ENCODE measurements around the gene RTF1.

RTF1 gene

DNA sequence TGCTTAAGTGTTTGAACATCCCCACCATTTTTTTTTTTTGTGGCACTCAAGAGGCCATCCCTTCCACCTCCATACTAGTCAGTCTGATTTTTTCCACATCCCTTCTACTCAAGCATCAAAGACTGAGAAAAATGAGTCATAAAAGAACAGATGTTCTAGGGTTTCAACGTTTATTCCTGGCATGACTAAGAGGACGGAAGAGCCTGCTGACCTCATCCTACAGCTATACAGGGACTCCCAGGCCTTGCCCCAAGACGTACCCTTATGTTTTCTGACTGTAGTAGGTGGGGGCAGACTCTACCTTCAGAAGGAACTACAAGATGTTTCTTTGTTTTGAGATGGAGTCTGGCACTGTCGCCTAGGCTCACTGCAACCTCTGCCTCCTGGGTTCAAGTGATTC, 73.5 kb downstream of the RTF1 start:
- DNase-seq: no peak

DNA sequence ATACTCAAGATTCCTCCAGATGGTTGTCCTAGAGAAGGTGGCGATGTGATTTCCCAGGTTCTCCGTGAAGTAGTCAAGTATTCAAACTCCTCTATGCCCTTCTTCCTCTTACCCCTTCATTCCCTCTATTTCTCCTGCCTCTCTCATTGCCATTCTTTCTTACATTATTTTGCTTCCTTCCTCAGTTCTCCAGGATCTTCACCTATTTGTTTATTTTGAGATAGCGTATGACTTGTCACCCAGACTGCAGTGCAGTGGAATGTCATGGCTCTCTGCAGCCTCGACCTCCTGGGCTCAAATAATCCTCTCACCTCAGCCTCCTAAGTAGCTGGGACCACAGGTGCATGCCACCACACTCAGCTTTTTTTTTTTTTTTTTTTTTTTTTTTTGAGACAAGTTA, 75.0 kb downstream of the RTF1 start:
- DNase-seq: no peak

DNA sequence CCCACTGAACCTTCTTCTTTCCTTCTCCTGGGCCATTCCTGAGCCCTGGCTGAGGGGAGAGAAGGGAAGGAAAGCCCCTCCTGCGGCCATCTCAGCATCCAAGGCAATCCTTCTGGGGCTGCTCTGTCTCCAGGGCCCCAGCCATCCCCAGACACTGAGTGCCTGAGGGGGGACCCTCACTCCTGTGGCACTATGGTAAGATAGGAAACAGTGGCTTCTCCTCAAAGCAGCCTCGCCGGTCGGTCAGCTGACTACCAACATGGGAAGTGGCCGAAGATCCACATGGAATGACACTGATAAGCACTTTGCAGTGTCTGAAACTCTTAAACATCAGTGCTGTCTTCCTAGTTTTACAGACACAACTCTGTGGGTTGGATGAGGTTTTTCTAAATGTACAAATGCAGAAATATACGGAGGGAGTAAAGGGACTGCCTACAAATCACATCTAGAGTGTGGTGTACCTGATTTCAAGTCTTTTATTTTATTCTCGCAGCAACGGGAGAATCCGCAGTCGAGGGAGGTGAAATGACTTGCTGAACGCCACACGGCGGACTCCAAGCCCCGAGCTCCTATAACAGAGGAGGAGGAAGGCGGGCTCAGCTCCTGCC, 75.8 kb downstream of the RTF1 start:
- no peak for DNase-seq

DNA sequence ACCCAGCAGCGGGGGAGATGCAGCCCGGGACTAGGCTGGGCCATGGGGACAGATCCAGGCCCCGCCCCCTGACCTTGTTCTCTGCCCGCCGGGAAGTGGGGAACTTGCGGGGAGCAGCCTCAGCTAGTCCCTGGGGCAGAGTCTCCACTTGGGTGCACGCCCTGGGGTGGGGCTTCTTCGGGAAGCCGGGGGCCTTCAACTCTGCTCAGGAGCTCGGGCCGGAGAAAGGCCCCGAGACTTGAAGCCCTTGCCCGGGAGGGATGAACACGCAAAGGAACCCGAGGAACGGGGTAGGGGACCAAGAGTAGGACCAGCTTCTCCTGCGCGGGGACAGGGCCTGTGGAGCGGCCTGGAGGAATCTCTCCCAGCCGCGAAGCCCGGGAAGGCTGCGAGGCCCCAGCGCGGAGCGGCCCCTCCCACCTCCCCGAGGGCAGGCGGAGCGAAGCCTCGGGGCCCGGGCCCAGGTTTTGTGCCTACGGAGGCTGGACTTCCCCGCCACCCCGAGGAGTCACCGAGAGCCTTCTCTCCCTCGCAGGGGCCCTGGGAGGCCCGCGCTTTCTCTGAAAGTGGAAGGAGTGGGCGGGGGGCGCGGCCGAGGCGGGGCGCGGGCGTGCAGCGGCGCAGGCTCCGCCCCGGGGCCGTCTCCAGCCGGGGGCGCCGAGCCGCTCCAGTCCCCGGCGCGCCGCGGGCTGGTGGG, 76.5 kb downstream of the RTF1 start, which contains the start of gene ITPKA:
ITPKA (plus strand) TSS at position 670 of the 697 bp plus-strand sequence. CDS start 54 bp downstream, outside the sequence.
- peak; percentile 21 for DNase-seq

DNA sequence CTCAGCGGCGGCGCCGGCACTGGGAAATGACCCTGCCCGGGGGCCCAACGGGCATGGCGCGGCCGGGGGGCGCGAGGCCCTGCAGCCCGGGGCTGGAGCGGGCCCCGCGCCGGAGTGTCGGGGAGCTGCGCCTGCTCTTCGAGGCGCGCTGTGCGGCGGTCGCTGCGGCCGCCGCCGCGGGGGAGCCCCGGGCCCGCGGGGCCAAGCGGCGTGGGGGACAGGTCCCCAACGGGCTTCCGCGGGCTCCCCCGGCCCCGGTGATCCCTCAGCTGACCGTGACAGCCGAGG, 77.0 kb downstream of the RTF1 start:
- DNase-seq: no peak

DNA sequence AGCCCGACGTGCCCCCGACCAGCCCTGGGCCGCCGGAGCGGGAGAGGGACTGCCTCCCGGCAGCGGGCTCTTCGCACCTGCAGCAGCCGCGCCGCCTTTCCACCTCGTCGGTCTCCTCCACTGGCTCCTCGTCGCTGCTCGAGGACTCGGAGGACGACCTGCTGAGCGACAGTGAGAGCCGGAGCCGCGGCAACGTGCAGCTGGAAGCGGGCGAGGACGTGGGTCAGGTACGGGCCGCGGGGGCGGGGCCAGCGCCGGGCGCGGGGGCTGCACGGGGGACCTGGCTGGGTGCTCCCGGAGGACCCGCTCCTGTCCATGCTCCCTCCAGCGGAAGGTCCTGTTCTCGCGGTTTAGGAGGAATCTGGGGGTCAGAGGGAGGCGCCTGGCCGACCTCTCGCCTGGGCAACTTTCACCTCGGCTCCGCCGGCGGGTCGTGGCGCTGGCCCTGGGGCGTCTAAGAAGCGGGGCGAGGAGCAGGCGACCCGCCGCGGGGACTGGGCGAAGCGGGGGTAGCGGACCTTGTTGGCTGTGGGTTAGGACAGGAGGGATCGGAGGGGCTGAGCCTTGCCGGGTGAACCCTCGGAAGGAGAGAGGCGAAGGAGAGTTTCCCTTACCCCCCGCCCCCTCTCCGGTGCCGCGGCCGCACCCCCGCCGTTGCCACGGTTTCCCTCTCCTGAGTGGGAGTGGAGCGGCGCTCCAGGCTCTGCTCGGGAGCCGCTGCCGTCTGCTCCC, 77.5 kb downstream of the RTF1 start:
- peak; percentile 19 for DNase-seq

DNA sequence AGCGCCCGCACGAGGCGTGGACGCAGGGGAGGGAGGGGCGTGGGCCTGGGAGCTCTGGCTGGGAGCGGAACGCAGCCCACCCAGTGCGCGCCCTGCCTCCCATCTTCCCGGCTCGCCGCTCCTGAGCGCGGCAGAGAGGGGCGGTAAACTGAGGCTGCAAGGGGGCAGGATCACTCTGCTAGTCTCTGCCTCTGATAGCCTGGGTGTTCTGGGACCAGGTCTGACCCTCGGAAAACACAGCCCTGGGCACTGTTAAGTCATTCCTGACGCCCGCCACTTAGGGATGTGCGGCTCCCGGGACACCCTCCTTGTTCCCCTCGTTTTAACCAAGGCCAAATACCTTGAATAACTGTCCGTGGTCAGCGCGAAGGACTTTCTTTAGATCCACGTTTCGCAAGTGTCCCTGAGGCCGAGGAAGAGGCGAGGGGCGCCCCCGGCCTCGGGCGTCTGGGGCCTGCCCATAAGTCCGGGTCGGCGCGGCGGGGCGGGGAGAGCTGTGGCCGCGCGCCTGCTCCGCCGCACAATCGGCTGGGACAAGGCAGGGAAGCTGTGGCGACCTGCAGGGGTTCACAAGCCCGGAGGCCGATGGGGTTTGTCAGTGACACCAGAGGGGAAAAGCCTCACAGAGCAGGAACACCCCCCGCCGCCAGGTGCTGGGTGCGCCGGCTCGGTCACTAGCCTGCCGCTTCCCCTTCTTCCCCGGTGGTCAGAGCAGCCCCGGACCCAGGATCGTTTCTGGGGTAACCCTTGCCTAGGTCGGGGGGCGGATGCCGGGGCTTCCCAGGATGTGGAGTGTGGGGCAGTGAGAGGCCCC, 78.2 kb downstream of the RTF1 start:
- DNase-seq: no peak

DNA sequence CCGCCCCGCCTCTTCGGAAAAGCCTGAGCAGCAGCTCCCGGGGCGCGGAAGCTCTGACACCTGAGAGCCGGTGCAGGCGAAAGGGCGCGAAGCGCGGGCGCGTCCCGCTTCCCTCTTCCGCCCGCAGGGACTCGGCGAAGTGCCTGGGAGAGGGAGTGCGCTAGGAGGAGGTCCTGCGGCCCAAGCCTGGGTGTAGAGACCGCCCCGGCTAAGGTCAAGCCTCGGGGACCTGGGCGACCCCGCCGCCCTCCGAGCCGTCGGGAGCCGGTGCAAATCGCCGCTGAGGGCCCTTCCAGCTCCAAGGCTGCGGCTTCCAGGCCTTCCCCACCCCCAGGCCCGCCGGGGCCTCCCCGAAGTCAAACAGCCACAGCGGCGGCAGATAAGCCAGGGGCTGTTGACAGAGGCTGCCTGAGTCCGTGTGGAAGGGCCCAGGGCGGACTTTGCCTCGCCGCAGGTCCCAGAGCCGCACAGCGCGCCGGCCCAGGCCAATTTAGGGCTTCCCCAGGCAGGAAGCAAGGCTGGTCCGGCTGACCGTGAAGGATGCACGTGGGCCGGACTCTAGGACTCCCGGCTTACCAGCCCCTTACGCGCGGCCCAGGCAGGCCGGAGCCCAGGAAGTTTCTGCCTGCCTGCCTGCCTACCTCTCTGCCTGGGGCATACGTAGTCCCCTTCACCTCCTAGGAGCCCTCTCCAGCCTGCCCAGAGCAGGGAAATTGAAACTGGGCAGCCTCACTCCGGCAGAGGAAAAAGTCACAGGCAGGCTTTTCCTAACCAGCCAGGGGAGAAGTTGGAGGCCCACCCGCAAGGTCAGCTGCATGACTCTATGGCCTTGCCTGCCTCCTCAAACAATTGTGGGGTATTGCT, 79.1 kb downstream of the RTF1 start:
- no peak for DNase-seq

DNA sequence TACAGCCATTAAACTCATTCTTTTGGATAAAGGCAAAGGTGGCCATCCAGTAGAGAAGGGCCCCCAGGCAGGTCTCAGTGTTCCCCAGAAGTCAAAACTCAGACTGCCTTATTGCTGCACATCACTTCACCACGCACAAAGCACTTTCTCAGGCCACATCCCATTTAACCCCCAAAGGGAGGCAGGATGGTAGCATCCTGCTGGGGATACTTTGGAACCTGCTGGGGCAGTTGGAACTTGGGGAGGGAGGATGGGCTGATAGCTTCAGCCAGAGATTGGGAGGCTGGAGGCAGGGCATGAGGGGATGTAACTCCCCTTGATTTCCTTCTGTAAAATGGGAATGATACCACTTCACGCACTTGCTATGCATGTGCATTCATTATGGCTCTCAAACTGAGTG, 81.8 kb downstream of the RTF1 start:
- no peak for DNase-seq

DNA sequence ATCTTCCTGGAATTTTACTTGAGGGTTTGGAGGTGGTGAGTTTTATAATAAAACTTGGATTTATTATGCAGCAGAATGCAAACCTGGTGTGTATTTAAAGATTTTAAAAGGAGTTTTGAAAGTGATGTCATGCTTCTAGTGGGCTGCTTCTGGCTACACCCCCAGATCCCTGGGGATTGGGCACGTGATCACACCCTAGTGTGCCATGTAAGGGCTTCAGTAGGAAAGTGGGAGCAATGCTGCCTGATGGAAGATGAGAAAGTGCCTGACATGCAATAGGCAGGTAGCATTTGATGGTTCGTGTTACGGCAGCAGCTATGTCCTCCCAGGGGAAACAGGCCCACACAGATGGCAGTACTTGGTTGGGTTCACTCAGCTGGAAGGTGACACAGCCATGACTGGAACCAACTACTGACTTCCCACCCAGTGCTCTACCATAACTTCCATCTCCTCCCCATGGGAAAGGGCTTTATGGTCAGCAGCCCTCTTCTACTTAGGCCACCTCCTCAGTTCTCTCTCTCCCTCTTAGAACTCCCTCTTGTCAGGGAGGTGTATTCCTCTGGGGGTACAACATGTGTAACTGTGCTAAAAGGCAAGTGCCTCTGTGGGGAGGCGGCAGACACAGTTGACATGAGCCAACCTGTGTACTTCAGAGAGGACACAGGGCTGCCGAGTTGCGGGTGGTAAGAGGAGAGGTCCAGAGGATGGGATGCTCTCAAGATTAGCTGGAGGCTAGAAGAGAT, 82.4 kb downstream of the RTF1 start:
- DNase-seq: no peak

DNA sequence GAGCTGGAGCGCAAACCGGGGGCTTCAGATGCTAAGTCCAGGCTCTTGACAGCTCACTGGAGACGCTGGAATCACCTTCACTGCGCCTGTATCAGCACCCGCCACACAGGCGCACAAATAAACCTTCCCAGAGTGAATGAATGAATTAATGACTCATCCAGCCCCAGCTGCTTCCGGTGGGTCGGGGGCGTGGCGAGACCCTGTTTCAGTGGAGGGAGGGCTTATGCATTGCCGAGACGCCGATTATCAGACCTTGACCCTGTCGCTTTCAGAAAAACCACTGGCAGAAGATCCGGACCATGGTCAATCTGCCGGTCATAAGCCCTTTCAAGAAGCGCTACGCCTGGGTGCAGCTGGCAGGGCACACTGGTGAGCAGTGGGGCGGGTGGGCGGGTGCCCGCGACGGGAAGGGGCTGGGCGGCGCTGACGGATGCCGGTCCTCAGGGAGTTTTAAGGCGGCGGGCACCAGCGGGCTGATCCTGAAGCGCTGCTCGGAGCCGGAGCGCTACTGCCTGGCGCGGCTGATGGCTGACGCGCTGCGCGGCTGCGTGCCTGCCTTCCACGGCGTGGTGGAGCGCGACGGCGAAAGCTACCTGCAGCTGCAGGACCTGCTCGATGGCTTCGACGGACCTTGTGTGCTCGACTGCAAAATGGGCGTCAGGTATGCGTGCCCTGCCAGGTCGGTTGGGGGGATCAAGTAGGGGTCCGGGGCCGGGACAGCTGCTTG, 84.5 kb downstream of the RTF1 start:
- DNase-seq: no peak

DNA sequence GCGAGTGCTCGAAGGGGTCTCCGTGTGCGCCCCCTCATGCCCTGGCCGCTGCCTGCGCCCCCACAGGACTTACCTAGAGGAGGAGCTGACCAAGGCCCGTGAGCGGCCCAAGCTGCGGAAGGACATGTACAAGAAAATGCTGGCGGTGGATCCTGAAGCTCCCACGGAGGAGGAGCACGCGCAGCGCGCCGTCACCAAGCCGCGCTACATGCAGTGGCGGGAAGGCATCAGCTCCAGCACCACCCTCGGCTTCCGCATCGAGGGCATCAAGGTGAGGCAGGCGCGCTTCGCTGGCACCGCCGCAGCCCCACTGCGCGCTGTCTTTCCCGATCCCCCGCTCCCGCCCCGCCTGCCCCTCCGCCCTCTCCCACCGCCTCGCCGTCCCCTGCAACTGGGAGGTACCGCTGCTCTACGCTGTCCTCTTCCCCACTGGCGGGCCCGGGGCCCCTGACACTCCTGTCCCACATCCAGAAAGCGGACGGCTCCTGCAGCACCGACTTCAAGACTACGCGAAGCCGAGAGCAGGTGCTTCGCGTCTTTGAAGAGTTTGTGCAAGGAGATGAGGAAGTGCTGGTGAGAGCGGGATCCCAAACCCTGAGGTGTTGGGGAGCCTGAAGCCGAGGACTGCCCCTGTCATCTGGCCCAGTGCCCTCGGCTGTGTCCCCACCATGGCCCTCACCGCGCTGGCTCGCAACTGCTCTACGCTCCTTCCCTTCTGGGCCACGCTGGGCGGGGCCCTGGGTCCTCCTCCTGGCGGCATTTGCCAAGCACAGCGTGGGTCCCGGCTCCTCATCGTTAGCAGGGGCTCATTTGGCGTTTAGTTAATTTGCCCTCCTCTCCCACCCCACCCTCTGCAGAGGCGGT, 85.3 kb downstream of the RTF1 start:
- no peak for DNase-seq

DNA sequence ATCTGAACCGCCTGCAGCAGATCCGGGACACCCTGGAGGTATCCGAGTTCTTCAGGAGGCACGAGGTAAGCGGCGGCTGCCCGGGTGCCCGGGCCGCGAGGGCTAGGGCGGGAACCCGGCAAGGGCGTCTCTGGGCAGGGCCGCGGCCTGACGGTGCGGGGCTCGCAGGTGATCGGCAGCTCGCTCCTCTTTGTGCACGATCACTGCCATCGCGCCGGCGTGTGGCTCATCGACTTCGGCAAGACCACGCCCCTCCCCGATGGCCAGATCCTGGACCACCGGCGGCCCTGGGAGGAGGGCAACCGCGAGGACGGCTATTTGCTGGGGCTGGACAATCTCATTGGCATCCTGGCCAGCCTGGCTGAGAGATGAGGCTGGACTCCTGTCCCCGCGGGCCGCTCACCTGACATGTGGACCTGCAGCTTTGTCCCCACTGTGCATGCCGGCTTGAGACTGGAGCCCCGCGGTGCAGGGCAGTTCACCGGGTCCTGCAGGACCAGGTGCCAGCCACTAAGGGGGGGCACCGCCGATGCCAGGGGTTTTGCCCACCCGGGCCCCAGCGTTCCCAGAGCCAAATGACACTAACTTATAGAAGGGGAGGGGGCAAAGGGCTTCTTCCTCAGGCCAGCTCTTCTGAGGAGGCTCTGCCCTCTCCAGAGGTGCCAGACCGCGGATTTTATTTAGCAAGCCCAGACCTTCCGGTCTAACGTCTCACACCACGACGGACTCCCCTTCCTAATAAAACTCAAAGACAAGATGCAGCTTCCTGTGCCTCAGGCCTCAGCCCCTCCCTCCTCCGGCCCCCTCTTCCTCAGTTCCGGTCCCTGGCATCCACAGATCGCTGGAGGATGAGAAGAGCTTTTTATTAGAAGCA, 86.1 kb downstream of the RTF1 start:
- no peak for DNase-seq

DNA sequence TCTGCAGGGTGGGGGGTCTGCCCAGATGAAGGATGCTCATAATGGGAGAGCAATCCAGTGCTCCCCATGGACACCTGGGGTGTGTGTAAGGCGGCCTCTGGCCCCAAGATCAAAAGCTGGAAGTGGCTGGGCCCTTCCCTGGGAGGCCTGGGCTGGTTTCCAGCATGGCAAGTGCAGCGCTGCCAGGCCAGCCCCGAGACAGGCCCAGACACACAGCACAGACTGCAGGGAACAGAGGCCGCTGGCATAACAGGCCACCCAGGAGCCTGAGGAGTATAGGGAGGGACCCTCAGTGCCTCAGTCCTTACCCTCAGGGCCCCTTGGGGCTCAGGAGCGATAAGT, 86.7 kb downstream of the RTF1 start:
- no peak for DNase-seq

DNA sequence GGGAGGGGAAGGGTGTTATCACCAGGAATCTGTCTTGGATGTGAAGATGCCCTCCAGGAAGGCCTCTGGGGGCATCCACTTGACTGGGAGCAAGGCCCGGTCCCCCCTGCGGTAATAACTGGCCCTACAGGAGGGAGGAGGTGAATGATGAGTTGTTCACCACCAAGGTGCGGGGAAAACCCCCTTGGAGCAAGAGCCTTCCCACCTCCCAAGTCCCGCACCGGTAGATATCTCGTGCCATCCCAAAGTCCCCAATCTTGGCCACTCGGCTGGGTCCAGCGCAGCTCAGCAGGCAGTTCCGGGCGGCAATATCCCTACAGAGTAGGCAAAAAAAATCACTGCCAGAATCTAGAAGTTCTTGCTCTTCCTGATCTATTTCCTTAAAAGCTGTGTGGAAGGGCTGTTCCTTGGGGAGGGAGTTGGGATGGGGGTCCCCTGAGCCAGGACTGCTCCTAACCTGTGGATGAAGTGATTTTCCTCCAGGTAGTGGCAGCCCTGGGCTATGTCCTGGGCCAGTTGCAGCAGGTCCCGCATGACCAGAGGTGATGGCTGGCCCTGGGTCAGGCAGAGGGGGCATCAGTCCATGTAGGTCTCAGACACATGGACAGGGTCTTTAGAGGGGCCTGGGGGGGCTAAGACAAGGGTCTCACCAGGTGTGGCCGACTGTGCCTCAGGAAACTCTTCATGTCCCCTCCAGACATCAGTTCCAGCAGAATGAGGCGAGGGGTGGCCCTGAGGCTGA, 88.0 kb downstream of the RTF1 start:
- no peak for DNase-seq

DNA sequence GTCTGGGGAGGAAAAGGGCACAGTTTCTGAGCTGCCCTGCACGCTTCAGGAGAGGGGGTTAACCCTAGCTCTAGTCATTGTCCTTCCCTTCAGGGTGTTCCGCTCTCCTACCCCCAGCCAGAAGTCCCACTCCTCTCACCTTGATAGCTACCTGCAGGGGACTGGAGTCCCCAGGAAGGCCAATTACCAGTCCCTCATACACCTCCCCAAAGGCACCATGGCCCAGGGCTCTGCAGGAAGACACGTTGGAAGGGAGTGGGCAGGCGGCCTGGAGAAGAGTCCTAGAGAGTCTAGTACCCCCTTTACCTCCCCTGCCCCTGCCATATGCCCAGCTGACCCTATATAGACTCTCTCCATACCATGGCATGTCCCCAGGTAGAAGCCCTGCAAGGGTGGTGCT, 88.9 kb downstream of the RTF1 start:
- DNase-seq: no peak

DNA sequence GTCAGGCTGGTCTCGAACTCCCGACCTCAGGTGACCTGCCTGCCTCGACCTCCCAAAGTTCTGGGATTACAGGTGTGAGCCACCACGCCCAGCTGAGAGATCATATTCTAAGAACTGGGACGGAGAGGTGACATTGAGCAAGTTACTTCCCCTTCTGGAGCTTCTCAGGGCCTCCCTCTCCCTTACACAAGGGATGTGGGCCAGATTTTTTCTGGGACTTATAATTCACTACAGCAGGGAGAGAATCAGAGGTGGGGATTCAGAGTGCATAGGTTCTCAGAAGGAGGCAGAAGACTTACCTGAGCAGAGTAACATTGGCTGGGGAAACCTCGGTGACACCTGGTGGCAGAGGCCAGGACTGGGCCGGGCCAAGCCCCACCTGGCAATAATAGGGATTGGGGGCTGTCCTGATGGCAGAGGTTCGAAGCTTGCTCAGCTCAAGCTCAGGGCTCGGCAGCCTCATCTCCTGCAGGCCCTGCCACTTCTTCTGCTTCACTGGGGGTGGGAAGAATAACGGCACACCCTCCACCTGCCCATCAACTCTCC, 90.0 kb downstream of the RTF1 start:
- DNase-seq: no peak

DNA sequence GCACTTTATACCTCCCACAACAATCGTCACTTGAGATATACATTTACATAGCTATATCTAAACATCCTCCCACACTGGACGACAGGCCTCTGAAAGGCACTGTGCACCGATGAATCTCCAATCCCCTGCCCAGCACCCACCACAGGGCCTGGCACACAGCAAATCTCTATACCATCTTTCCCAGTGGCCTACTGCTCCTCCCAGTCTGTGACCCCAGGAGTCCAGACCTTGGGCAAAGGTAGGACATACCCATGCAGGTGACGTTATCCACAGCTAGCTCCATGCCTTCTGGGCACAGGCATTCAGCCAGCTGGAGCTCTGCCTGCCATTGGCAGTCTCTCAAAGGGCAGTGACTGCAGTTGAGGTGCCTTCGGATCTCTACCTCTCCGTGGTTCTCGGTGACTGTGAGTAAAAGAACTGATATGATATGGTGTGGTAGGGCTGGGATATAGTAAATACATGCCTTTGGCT, 91.0 kb downstream of the RTF1 start:
- no peak for DNase-seq

Measured in NCI-H1092 treated with DMSO at 0.1 percent for 48 hours (cell line).